ENCODE data around the gene WDR72. TPM values are rescaled to one million over a fixed set of nuclear protein-coding genes. Genes with fewer than 3 reads are reported as not detected.

WDR72 gene
- total and polyA plus RNA-seq, 2 of the 4 experiments (the other 2 are of a cell fraction): not detected

GRCh38 chr15:53713218-53713617 is 46.2 kb downstream of the WDR72 start (continued):
- no peak for TF ChIP-seq NFE2L2 (IDR thresholded peaks at IDR 0.05; ENCODE audit: low read depth, low read length)
- no peak for TF ChIP-seq MAZ (IDR thresholded peaks at IDR 0.05; ENCODE audit: borderline replicate concordance, low read depth, low read length)
- TF ChIP-seq POLR2A (IDR thresholded peaks at IDR 0.05; ENCODE audit: low read depth, low read length): no peak
- no peak for TF ChIP-seq RCOR1 (IDR thresholded peaks at IDR 0.05; ENCODE audit: insufficient replicate concordance, low read length)

GRCh38 chr15:53710906-53711305 is 48.6 kb downstream of the WDR72 start:
- H3K9me3 ChIP-seq (ENCODE audit: control insufficient read depth, insufficient read depth, low read length): peaks cover 2% of the 10 kb centered on the region; the same call in 1 of the 2 replicates
- no peak overlapping the region for H4K91ac ChIP-seq (ENCODE audit: insufficient read depth, low read depth, low read length)
- H2AK5ac ChIP-seq (ENCODE audit: low read depth, low read length): no peak overlapping the region
- H3K27me3 ChIP-seq (ENCODE audit: control insufficient read depth, insufficient read depth, low read length): no peaks in the 10 kb centered on the region
- DNase-seq: no peak
- no peak overlapping the region for H2BK20ac ChIP-seq (ENCODE audit: low read depth, low read length)
- no peak overlapping the region for H4K5ac ChIP-seq (ENCODE audit: low read depth, low read length)
- H3K56ac ChIP-seq (ENCODE audit: extremely low read depth, insufficient read depth, low read length): no peak overlapping the region
- BruUV-seq (replicated peaks): no TSS peak
- dilution Hi-C loops (cut with HindIII; ENCODE audit: low sequenced_read_pairs, unreplicated experiment): no loop called here
- no peaks in the 10 kb centered on the region for H3K79me1 ChIP-seq (ENCODE audit: low read depth in 1 of 2, low read length in 2 of 2)
- TF ChIP-seq MXI1 (IDR thresholded peaks at IDR 0.05; ENCODE audit: borderline replicate concordance, low read depth, low read length) (no peak), BHLHE40 (IDR thresholded peaks at IDR 0.05; ENCODE audit: low read depth, low read length) (no peak), MAZ (IDR thresholded peaks at IDR 0.05; ENCODE audit: borderline replicate concordance, low read depth, low read length) (no peak), CEBPB (IDR thresholded peaks at IDR 0.05; ENCODE audit: low read depth, low read length) (no peak), CHD1 (IDR thresholded peaks at IDR 0.05; ENCODE audit: low read depth, low read length) (no peak), ELK1 (IDR thresholded peaks at IDR 0.05; ENCODE audit: borderline replicate concordance, low read depth, low read length) (no peak), FOS (IDR thresholded peaks at IDR 0.05; ENCODE audit: low read depth, low read length) (no peak), MAFK (IDR thresholded peaks at IDR 0.05; ENCODE audit: low read depth, low read length) (no peak), USF2 (IDR thresholded peaks at IDR 0.05; ENCODE audit: low read depth, low read length) (no peak), CTCF (conservative IDR thresholded peaks at IDR 0.05; ENCODE audit: low read depth, low read length) (no peak), RCOR1 (IDR thresholded peaks at IDR 0.05; ENCODE audit: insufficient replicate concordance, low read length) (no peak)
- no peak overlapping the region for H2AFZ ChIP-seq (replicated peaks; ENCODE audit: low read length, poor library complexity)
- CTCF ChIA-PET: no interaction called here
- no peak overlapping the region for H2AK9ac ChIP-seq (replicated peaks; ENCODE audit: low read depth, low read length, poor library complexity)
- H3K23ac ChIP-seq (ENCODE audit: low read depth, low read length): no peak overlapping the region
- WGBS, 2 experiments (ENCODE audit: extremely low coverage in 2 of 2, insufficient read length in 1 of 2): no CpG with 5 or more reads among the region's 4 CpGs
- no peaks in the 10 kb centered on the region for H4K20me1 ChIP-seq (ENCODE audit: insufficient read depth, low read length)
- no peak overlapping the region for H3K4ac ChIP-seq (ENCODE audit: low read depth, low read length)
- ATAC-seq (ENCODE audit: low read depth): no peak
- no peak overlapping the region for H2BK120ac ChIP-seq (ENCODE audit: low read depth, low read length)
- H3K4me2 ChIP-seq (ENCODE audit: low read depth, low read length): no peak overlapping the region
- POLR2A ChIA-PET (ENCODE audit: unreplicated experiment): no interaction called here
- H2BK15ac ChIP-seq (ENCODE audit: low read depth, low read length): no peak overlapping the region
- H3K36me3 ChIP-seq (ENCODE audit: control insufficient read depth, insufficient read depth, low read length): no peaks in the 10 kb centered on the region
- H3K9me1 ChIP-seq (ENCODE audit: insufficient read depth, low read length): no peaks in the 10 kb centered on the region
- no peak overlapping the region for H3K27ac ChIP-seq (ENCODE audit: insufficient read depth, low read length)
- no peaks in the 10 kb centered on the region for H3K4me1 ChIP-seq (ENCODE audit: control insufficient read depth, insufficient read depth, low read length)
- intact Hi-C loops (cut with micrococcal nuclease): no loop called here
- no peak overlapping the region for H3K18ac ChIP-seq (ENCODE audit: low read depth, low read length)
- H2BK5ac ChIP-seq (ENCODE audit: low read depth, low read length, poor library complexity, severe bottlenecking): no peak overlapping the region
- in situ Hi-C loops (cut with MboI; ENCODE audit: low sequenced_read_pairs): no loop called here
- H3K9ac ChIP-seq (ENCODE audit: low read depth, low read length): no peak overlapping the region
- no peak overlapping the region for H4K8ac ChIP-seq (ENCODE audit: low read depth in 2 of 2, low read length in 2 of 2)
- H3K14ac ChIP-seq (replicated peaks; ENCODE audit: low read depth, low read length): no peak overlapping the region
- H3K4me3 ChIP-seq (ENCODE audit: insufficient read depth, low read depth, low read length): no peak overlapping the region

All from IMR-90 (cell line).